GM12864 (cell line): ENCODE data around the gene SYNGR2.
A peak's percentile ranks its signal among the peaks of the same experiment; 100 is the strongest.
"Not testable (repeated sequence)": the region's sequence is repeated elsewhere in the genome, so short reads cannot be mapped to it uniquely, and the experiment has no call there.

ENCODE experiments used
- DNase-seq: peaks from one replicate; pipeline ENCODE4 v3.0.0-alpha.2; 2011; ENCODE audit warnings: low read depth
- H3K4me3 ChIP-seq: 2 replicates; pipeline ENCODE4 v1.5.1; 2011; ENCODE audit warnings: mild to moderate bottlenecking, low read depth, low read length, control low read depth
- TF ChIP-seq, protein P1 (sequence below): IDR thresholded peaks from 2 replicates; pipeline ENCODE4 v1.5.1; 2011; ENCODE audit warnings: low read depth, mild to moderate bottlenecking, moderate library complexity, low read length, control low read depth, inconsistent platforms; ENCODE audit errors: missing control alignments

The SYNGR2 gene

DNA sequence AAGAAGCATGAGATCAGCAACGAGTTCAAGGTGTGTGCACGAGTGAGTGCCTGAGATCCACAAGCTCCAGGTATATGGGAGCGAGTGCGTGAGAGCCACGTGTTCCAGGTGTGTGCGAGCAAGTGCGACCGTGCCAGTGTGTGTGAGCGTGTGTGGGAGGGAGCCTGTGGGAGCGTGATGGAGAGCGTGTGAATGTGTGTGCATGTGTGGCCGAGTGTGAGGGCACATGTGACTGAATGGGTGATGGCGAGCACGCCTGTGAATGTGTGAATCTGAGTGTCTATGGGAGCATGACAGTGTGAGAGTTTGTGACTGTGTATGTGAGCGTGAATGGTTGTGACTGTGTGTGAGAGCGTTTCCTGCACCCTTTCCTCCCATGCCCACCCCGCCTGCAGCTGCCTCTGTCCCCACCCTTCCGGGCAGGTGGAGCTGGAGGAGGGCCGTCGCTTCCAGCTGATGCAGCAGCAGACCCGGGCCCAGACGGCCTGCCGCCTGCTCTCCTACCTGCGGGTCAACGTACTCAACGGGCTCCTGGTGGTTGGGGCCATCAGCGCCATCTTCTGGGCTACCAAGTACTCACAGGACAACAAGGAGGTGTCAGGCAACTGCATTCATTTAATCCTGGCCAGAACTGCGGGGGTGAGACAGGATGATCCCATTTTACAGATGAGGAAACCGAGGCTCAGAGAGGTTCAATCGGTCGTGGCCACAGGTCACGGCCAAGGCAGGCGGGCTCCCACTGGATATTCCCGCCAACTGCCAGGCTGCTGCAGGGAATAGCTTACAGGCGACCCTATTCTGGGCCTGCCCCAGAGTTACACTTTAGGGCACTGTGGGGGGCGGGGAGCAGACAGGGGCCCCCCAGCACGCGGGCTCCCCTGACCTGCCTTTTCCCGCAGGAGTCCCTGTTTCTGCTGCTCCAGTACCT, 34.1 kb upstream of the SYNGR2 start:
- DNase-seq, result no peak
- TF ChIP-seq, protein P1, sequence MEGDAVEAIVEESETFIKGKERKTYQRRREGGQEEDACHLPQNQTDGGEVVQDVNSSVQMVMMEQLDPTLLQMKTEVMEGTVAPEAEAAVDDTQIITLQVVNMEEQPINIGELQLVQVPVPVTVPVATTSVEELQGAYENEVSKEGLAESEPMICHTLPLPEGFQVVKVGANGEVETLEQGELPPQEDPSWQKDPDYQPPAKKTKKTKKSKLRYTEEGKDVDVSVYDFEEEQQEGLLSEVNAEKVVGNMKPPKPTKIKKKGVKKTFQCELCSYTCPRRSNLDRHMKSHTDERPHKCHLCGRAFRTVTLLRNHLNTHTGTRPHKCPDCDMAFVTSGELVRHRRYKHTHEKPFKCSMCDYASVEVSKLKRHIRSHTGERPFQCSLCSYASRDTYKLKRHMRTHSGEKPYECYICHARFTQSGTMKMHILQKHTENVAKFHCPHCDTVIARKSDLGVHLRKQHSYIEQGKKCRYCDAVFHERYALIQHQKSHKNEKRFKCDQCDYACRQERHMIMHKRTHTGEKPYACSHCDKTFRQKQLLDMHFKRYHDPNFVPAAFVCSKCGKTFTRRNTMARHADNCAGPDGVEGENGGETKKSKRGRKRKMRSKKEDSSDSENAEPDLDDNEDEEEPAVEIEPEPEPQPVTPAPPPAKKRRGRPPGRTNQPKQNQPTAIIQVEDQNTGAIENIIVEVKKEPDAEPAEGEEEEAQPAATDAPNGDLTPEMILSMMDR, result peak; percentile 78
- peak overlapping the region; percentile 82 for H3K4me3 ChIP-seq

DNA sequence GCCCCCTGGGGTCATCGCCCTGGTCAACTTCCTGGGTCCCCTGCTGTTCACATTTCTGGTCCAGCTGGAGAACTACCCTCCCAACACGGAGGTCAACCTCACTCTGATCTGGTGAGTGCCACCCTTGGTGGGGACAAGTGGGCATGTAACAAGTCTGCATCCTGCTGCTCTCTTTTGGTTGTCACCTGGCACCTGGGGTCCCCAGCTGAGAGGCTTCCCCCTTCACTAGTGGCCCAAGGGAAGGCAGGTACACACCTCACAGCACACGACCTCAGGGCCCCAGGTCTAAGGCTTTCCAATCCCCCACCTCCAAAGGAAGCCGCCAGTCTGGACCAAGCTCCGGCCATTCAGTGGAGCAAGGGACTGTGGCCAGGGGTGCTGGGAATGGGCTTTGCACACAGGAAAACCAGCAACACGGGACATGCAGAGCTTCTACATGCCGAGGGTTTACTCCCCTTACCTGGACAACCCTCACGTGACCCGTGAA, 33.4 kb upstream of the SYNGR2 start:
- TF ChIP-seq, protein P1, result no peak
- no peak overlapping the region for H3K4me3 ChIP-seq
- DNase-seq, result no peak

DNA sequence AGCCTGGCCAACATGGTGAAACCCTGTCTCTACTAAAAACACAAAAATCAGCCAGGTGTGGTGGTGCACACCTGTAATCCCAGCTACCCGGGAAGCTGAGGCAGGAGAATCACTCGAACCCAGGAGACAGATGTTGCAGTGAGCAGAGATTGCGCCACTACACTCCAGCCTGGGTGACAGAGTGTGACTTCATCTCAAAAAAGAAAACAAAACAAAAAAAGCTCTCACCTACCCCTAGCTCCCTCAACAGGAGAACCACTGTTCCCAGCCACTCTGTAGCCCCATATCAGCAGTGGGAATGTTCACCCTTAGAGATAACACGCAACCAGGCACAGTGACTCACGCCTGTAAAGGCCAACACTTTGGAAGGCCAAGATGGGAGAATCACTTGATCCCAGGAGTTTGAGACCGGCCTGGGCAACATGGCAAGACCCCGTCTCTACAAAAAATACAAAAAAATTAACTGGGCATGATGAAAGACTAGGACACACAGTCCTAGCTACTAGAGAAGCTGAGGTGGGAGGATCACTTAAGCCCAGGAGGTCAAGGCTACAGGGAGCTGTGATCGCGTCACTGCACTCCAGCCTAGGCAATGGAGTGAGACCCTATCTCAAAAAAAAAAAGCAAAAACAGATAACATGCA, 32.4 kb upstream of the SYNGR2 start:
- no peak overlapping the region for H3K4me3 ChIP-seq
- DNase-seq, result no peak
- TF ChIP-seq, protein P1, result no peak

DNA sequence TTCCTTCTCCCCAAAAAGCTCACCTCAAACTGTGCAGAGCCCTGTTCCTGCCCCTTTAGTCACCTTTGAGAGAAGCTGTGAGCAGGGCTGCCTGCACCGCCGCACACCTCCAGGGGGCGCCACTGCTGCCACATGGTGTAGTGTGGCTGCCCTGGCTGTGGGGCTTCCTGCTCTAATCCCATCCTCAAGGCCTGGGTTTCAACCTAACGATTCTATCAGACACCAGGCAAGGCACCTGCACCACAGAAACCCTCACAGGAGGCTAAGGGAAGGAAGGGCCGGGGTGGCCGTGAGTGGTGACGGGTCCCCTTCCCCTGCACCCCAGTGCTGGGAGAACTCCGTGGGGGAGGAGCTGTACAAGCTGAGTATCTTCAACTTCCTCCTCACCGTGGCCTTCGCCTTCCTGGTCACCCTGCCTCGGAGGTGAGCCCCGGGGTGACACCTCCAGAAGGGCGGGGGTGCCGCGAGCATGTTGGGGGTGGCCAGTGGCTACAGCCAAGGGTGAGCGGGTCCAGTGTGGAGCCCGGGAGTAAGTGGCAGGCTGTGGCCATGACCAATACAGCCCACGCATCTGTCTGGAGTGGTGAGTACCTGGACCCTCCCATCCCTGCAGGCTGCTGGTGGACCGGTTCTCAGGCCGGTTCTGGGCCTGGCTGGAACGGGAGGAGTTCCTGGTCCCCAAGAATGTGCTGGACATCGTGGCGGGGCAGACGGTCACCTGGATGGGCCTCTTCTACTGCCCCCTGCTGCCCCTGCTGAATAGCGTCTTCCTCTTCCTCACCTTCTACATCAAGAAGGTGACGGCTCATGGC, 30.8 kb upstream of the SYNGR2 start:
- TF ChIP-seq, protein P1, result peak; percentile 80
- no peak overlapping the region for H3K4me3 ChIP-seq
- DNase-seq, result no peak

DNA sequence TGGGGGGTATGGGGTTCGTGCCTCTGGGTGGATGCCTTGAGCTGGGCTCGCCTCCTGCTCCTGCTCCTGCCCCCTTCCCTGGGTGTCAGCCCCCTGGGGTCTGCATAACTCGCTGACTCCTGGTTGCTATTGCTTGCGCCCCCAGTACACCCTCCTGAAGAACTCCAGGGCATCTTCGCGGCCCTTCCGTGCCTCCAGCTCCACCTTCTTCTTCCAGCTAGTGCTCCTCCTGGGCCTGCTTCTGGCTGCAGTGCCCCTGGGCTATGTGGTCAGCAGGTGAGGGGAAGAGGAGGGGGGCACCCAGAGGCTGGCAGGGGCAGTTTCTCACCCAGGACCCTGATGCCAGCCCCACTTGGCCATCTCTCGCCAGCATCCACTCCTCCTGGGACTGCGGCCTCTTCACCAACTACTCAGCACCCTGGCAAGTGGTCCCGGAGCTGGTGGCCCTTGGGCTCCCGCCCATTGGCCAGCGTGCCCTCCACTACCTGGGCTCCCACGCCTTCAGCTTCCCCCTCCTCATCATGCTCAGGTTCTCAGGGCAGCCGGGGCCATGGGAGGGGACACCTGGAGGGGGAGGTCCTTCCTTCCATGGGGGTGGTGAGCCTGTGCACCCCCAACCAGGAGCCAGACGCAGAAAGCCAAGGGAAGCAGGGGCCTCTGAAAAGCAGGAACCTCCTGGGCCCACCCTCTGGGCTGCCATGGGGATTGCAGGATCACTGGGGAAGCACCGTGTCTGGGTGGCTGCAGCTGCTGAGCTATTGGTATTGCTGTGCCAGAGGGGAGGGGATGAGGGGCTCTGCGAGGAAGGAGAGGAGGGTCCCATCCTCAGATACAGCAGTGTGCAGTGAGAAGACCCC, 29.9 kb upstream of the SYNGR2 start:
- TF ChIP-seq, protein P1, result no peak
- no peak for DNase-seq
- H3K4me3 ChIP-seq, result no peak overlapping the region

DNA sequence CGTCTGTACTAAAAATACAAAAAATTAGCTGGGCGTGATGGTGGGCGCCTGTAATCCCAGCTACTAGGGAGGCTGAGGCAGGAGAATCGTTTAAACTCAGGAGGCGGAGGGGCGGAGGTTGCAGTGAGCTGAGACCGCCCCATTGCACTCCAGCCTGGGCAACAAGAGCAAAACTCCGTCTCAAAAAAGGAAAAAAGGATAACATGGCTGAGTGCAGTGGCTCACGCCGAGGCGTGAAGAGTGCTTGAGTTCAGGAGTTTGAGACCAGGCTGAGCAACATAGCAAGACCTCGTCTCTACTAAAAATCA, 28.6 kb upstream of the SYNGR2 start:
- H3K4me3 ChIP-seq, DNase-seq: not testable (repeated sequence)
